Suprapubic skin (tissue), 4 donors: ENCODE measurements around the gene RCBTB2. TPM values are rescaled to one million over a fixed set of nuclear protein-coding genes. Genes with fewer than 3 reads are reported as not detected.

Source experiments
- DNase-seq, 2 donors: peaks; one replicate each; pipeline ENCODE4 v3.0.0-alpha.2; 2019; ENCODE audit warnings: low spot score in 2 of 2
- H3K27ac ChIP-seq: fragments of 200-600 bp; sonication (generic); one replicate; pipeline ENCODE4 v1.5.1; 2019
- H3K27me3 ChIP-seq: fragments of 200-600 bp; sonication (generic); one replicate; pipeline ENCODE4 v1.5.1; 2019
- H3K36me3 ChIP-seq: fragments of 200-600 bp; sonication (generic); one replicate; pipeline ENCODE4 v1.5.1; 2019
- H3K4me1 ChIP-seq: fragments of 200-600 bp; sonication (generic); one replicate; pipeline ENCODE4 v1.5.1; 2019
- H3K4me3 ChIP-seq: fragments of 200-600 bp; sonication (generic); one replicate; pipeline ENCODE4 v1.5.1; 2019; ENCODE audit warnings: mild to moderate bottlenecking
- H3K9me3 ChIP-seq: fragments of 200-600 bp; sonication (generic); one replicate; pipeline ENCODE4 v1.5.1; 2019
- EP300 ChIP-seq: sonication (generic); formaldehyde crosslinking; IDR thresholded peaks from one replicate; pipeline ENCODE4 v1.6.1; 2017; ENCODE audit warnings: antibody characterized with exemption
- POLR2A ChIP-seq, 2 donors: fragments of 450-650 bp; IDR thresholded peaks; one replicate each; pipeline ENCODE4 v1.6.1; 2017; ENCODE audit warnings: antibody characterized with exemption in 2 of 2, mild to moderate bottlenecking in 2 of 2, moderate library complexity in 2 of 2
- POLR2AphosphoS5 ChIP-seq, 3 donors: sonication (generic); formaldehyde crosslinking; IDR thresholded peaks; one replicate each; pipeline ENCODE4 v1.6.1; 2017; ENCODE audit warnings: antibody characterized with exemption in 3 of 3
- WGBS: methylation state at CpG from one replicate; pipeline ENCODE4 v1.1.5; 2018; 5-methylcytosine and 5-hydroxymethylcytosine counted together
- total RNA-seq, 4 donors: library from RNA; depleted of rRNA; stranded (reverse); fragments of >200 nt; gene quantifications; one replicate each; pipeline ENCODE4 v1.1.0, GENCODE V29; 2016
- TF ChIP-seq, protein P1 (sequence below), 2 donors: fragments of 200-600 bp in 1 of 2; fragments of 450-650 bp in 1 of 2; sonication (generic) in 1 of 2; IDR thresholded peaks; one replicate each; pipeline ENCODE4 v1.5.1; 2016 to 2019; ENCODE audit warnings: antibody characterized with exemption in 2 of 2, mild to moderate bottlenecking in 1 of 2, moderate library complexity in 1 of 2

The RCBTB2 gene
- total RNA-seq, 4 donors from 2014 or later: 2.9 to 5.8 (median 4.4) TPM

GRCh38 chr13:48569104-48569666 lies 36.3 kb upstream of the RCBTB2 start:
- no peaks in the 10 kb centered on the region for H3K9me3 ChIP-seq
- no peak for TF ChIP-seq POLR2A (IDR thresholded peaks at IDR 0.05)
- TF ChIP-seq POLR2AphosphoS5 (IDR thresholded peaks at IDR 0.05): no peak
- TF ChIP-seq, protein P1, sequence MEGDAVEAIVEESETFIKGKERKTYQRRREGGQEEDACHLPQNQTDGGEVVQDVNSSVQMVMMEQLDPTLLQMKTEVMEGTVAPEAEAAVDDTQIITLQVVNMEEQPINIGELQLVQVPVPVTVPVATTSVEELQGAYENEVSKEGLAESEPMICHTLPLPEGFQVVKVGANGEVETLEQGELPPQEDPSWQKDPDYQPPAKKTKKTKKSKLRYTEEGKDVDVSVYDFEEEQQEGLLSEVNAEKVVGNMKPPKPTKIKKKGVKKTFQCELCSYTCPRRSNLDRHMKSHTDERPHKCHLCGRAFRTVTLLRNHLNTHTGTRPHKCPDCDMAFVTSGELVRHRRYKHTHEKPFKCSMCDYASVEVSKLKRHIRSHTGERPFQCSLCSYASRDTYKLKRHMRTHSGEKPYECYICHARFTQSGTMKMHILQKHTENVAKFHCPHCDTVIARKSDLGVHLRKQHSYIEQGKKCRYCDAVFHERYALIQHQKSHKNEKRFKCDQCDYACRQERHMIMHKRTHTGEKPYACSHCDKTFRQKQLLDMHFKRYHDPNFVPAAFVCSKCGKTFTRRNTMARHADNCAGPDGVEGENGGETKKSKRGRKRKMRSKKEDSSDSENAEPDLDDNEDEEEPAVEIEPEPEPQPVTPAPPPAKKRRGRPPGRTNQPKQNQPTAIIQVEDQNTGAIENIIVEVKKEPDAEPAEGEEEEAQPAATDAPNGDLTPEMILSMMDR (IDR thresholded peaks at IDR 0.05): no peak
- TF ChIP-seq EP300: no peak
- H3K4me3 ChIP-seq: no peak overlapping the region
- H3K4me1 ChIP-seq: peaks cover 61% of the 10 kb centered on the region
- H3K27ac ChIP-seq: peak overlapping the region; percentile 1
- no peak for DNase-seq
- H3K27me3 ChIP-seq: no peaks in the 10 kb centered on the region
- H3K36me3 ChIP-seq: no peaks in the 10 kb centered on the region
- 85% methylated on average over 8 of the region's 8 CpGs for WGBS

- DNase-seq: no peak
- Histone ChIP-seq H3K27me3 (no peaks in the 10 kb centered on the region), H3K4me3 (no peak overlapping the region), H3K4me1 (peaks cover 63% of the 10 kb centered on the region), H3K36me3 (no peaks in the 10 kb centered on the region), H3K27ac (peak overlapping the region; percentile 67), H3K9me3 (no peaks in the 10 kb centered on the region)
- TF ChIP-seq POLR2AphosphoS5 (IDR thresholded peaks at IDR 0.05) (no peak), POLR2A (IDR thresholded peaks at IDR 0.05) (no peak)
- WGBS: 55% methylated on average over 6 of the region's 6 CpGs
Observed at GRCh38 chr13:48568370-48569103, 35.7 kb upstream of the RCBTB2 start.

DNA sequence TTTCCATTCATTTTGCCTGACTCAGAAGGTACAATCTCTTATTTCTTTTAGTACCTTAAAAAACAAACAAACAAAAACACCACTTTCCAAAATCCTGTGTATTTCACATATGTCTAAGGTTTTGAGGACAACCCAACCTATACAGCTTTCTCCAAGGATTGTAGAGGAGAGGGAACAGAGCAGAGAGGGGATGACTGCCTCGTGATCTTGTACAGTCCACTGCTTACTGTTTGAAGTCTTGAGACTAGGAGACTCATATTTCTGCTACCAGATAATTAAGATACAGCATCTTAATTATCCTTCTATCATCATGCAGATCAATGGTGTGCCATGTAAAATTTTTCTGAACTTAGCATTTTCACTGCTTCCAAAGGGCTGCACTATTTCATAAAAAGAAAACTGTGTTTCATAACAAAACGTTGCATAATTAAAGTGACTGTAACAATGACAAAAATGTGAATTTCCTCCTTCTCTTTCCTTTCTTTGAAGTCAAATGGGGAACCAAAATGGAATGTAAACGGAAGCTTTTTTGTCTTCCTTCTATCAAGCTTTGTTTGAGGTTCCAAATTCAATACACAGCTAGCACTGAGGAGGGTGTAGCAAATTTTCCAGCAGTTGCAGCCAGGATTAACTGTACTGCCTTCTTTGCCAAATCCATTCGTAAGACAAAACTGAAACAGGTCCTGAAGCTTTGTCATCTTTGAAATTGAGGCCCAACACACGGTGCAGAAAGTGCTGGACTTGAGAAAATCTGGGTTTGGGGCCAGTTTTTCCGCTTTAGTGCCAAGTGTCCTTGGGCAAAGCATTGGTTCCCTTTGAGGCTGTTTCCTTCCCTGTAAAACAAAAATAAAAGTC lies 34.9 kb upstream of the RCBTB2 start:
- Histone ChIP-seq H3K4me1 (peaks cover 58% of the 10 kb centered on the region), H3K9me3 (no peaks in the 10 kb centered on the region), H3K27me3 (no peaks in the 10 kb centered on the region), H3K4me3 (no peak overlapping the region), H3K27ac (peak overlapping the region; percentile 67), H3K36me3 (no peaks in the 10 kb centered on the region)
- WGBS: 27% methylated on average over 6 of the region's 6 CpGs
- TF ChIP-seq, protein P1 (IDR thresholded peaks at IDR 0.05): no peak
- peak in 1 of 3 donors; percentile 10 for TF ChIP-seq POLR2AphosphoS5 (IDR thresholded peaks at IDR 0.05)
- TF ChIP-seq EP300: no peak
- no peak for DNase-seq

DNA sequence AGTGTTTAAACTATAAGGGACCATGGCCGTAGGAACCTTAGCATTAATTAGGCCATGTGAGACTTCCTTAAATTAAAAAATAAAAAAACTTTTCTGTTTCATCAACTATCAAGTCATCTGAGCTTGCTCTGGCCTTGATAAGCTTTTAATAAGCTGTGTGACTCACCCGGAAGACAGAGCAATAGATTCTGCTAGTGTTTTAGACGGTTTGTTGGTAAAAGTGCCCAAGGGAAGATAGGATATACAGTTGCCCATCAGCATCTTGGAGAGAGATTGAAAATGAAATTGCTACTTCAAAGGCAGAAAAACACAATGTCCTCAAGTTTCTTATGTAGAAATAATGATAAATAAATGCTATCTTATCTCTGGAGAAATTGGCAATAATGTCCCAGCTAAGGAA lies 31.2 kb upstream of the RCBTB2 start:
- 43% methylated on average over 3 of the region's 3 CpGs for WGBS
- H3K27ac ChIP-seq: no peak overlapping the region
- peaks cover 36% of the 10 kb centered on the region for H3K4me1 ChIP-seq
- DNase-seq: no peak
- no peaks in the 10 kb centered on the region for H3K27me3 ChIP-seq
- no peak for TF ChIP-seq POLR2AphosphoS5 (IDR thresholded peaks at IDR 0.05)
- TF ChIP-seq EP300: no peak
- TF ChIP-seq, protein P1 (IDR thresholded peaks at IDR 0.05): no peak
- no peak for TF ChIP-seq POLR2A (IDR thresholded peaks at IDR 0.05)
- no peaks in the 10 kb centered on the region for H3K9me3 ChIP-seq
- no peak overlapping the region for H3K4me3 ChIP-seq
- no peaks in the 10 kb centered on the region for H3K36me3 ChIP-seq

DNA sequence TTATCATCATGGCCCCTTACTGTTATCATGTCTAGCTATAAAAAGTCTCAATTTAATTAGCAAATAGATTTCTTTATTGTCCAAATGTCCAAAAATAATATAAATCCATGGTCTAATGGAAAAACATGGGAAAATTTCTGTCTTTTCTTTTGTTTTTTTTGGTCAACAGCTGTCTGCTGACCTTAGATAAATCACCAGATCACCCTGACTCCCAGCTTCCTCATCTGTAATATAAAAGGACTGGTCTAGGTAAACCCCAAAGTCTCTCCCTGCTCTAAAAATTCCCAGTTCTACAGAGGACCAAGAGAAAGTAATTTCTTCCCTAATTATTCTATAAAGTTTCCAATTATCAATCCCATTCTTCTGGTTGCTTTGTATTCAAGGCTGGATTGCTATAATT lies 30.7 kb upstream of the RCBTB2 start:
- TF ChIP-seq, protein P1 (IDR thresholded peaks at IDR 0.05): no peak
- TF ChIP-seq EP300 (no peak), POLR2A (IDR thresholded peaks at IDR 0.05) (no peak), POLR2AphosphoS5 (IDR thresholded peaks at IDR 0.05) (no peak)
- Histone ChIP-seq H3K4me1 (peaks cover 31% of the 10 kb centered on the region), H3K4me3 (no peak overlapping the region), H3K27ac (no peak overlapping the region), H3K36me3 (no peaks in the 10 kb centered on the region), H3K27me3 (no peaks in the 10 kb centered on the region), H3K9me3 (no peaks in the 10 kb centered on the region)
- DNase-seq: no peak
